GM19035 (cell line): ENCODE data around the gene POLR2J.
"Not testable (repeated sequence)": the region's sequence is repeated elsewhere in the genome, so short reads cannot be mapped to it uniquely, and the experiment has no call there.

Source experiments
- ATAC-seq: cut with Tn5 transposase; IDR thresholded peaks from one replicate; pipeline ENCODE4 v1.9.1; 2021; ENCODE audit not compliant: unreplicated experiment

Gene POLR2J

GRCh38 chr7:102467581-102468477 is 10.9 kb downstream of the POLR2J start:
- no peak for ATAC-seq

GRCh38 chr7:102466097-102466496 is 12.6 kb downstream of the POLR2J start:
- no peak for ATAC-seq

GRCh38 chr7:102464577-102465280 is 14.0 kb downstream of the POLR2J start, which contains the start of the genes ALKBH4 and LRWD1:
Gene ALKBH4 (minus strand): TSS chr7:102464863. CDS start chr7:102464836, 27 bp downstream.
Gene LRWD1 (plus strand): TSS chr7:102464984. CDS start chr7:102465081, 97 bp downstream.
- peak; percentile 91 for ATAC-seq

GRCh38 chr7:102463841-102464576 is 14.7 kb downstream of the POLR2J start:
- peak; percentile 4 for ATAC-seq

GRCh38 chr7:102460467-102460866 is 18.3 kb downstream of the POLR2J start:
- no peak for ATAC-seq

GRCh38 chr7:102459221-102459844 is 19.4 kb downstream of the POLR2J start:
- ATAC-seq: no peak

GRCh38 chr7:102457352-102457924 is 21.3 kb downstream of the POLR2J start:
- ATAC-seq: no peak

GRCh38 chr7:102456327-102456726 is 22.4 kb downstream of the POLR2J start:
- ATAC-seq: no peak

- no peak for ATAC-seq
Observed at GRCh38 chr7:102455596-102455995, 23.1 kb downstream of the POLR2J start.

- ATAC-seq: not testable (repeated sequence)
Observed at GRCh38 chr7:102454932-102455331, 23.8 kb downstream of the POLR2J start.

GRCh38 chr7:102454468-102454867 is 24.3 kb downstream of the POLR2J start:
- no peak for ATAC-seq

- ATAC-seq: no peak
Observed at GRCh38 chr7:102453319-102453718, 25.4 kb downstream of the POLR2J start.

- no peak for ATAC-seq
Observed at GRCh38 chr7:102452451-102452850, 26.3 kb downstream of the POLR2J start.

- no peak for ATAC-seq
Observed at GRCh38 chr7:102451371-102452054, 27.2 kb downstream of the POLR2J start.

- no peak for ATAC-seq
Observed at GRCh38 chr7:102450242-102450641, 28.5 kb downstream of the POLR2J start.

- ATAC-seq: no peak
Observed at GRCh38 chr7:102449136-102449535, 29.6 kb downstream of the POLR2J start.

GRCh38 chr7:102447311-102447710 is 31.4 kb downstream of the POLR2J start:
- ATAC-seq: no peak

GRCh38 chr7:102446387-102447156 is 32.1 kb downstream of the POLR2J start:
- no peak for ATAC-seq

GRCh38 chr7:102445674-102446071 is 33.0 kb downstream of the POLR2J start:
- ATAC-seq: no peak
